ENCODE data around the gene CASQ2.

DNA sequence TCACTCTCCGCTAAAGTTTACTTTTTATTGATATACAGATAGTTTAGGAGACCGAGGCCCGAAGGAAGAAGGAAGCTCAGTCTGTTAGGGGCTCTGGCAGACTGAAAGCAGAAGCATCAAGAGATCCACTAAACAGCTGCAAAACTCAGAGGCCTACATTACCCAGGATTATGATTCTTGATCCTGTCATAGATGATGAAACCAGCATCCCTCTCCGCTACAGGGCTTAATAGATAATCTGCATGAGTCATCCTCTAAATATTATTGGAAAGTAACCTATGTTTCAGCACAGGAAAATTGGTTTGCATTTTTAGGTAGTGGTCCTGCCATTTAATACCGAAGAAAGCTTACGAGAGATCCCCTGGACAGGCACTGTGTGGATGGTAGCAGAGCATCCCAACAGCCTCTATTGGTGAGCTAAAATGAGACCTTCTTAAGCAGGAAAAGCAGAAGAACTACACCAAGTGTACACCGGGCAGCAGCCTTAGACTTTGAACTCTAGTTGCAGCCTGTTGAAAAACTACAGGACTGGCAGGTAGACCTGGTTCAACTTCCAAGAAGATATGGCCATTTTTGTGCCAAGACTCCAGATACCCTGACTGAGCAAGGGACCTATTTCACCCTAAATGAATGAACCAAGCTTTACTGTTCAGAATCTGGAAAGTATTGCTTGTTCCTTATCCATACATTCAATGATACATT lies 6.8 kb downstream of the CASQ2 start:
- TF ChIP-seq, protein P1, sequence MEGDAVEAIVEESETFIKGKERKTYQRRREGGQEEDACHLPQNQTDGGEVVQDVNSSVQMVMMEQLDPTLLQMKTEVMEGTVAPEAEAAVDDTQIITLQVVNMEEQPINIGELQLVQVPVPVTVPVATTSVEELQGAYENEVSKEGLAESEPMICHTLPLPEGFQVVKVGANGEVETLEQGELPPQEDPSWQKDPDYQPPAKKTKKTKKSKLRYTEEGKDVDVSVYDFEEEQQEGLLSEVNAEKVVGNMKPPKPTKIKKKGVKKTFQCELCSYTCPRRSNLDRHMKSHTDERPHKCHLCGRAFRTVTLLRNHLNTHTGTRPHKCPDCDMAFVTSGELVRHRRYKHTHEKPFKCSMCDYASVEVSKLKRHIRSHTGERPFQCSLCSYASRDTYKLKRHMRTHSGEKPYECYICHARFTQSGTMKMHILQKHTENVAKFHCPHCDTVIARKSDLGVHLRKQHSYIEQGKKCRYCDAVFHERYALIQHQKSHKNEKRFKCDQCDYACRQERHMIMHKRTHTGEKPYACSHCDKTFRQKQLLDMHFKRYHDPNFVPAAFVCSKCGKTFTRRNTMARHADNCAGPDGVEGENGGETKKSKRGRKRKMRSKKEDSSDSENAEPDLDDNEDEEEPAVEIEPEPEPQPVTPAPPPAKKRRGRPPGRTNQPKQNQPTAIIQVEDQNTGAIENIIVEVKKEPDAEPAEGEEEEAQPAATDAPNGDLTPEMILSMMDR (IDR thresholded peaks at IDR 0.05): no peak
- TF ChIP-seq POLR2A (IDR thresholded peaks at IDR 0.05): no peak
